ENCODE data around the gene PCED1A. TPM values are rescaled to one million over a fixed set of nuclear protein-coding genes. Genes with fewer than 3 reads are reported as not detected.

The PCED1A gene
- total RNA-seq, 1 donor from 2014 or later: 37.3 TPM

- Mint-ChIP-seq H3K27me3 (ENCODE audit: low read depth) (no peaks in the 10 kb centered on the region), H3K4me3 (ENCODE audit: unreplicated experiment) (no peak overlapping the region), H3K9me3 (ENCODE audit: low read depth) (no peaks in the 10 kb centered on the region), H3K4me1 (ENCODE audit: low read depth) (peaks cover 45% of the 10 kb centered on the region), H3K36me3 (ENCODE audit: low read depth) (peaks cover 2% of the 10 kb centered on the region), H3K27ac (ENCODE audit: unreplicated experiment) (no peak overlapping the region)
- TF ChIP-seq CTCF (IDR thresholded peaks at IDR 0.05): no peak
- no peak for DNase-seq (ENCODE audit: low spot score)
These were observed 30.6 kb upstream of the PCED1A start for GRCh38 chr20:2871111-2871465.

GRCh38 chr20:2869381-2869780 is 28.9 kb upstream of the PCED1A start:
- Mint-ChIP-seq H3K4me1 (ENCODE audit: low read depth) (peaks cover 30% of the 10 kb centered on the region), H3K36me3 (ENCODE audit: low read depth) (peaks cover 14% of the 10 kb centered on the region), H3K4me3 (ENCODE audit: unreplicated experiment) (no peak overlapping the region), H3K27me3 (ENCODE audit: low read depth) (no peaks in the 10 kb centered on the region), H3K27ac (ENCODE audit: unreplicated experiment) (no peak overlapping the region), H3K9me3 (ENCODE audit: low read depth) (no peaks in the 10 kb centered on the region)
- no peak for DNase-seq (ENCODE audit: low spot score)
- TF ChIP-seq CTCF (IDR thresholded peaks at IDR 0.05): no peak

GRCh38 chr20:2867081-2867864 is 26.8 kb upstream of the PCED1A start:
- Mint-ChIP-seq H3K27ac (ENCODE audit: unreplicated experiment) (no peak overlapping the region), H3K9me3 (ENCODE audit: low read depth) (no peaks in the 10 kb centered on the region), H3K4me1 (ENCODE audit: low read depth) (peaks cover 24% of the 10 kb centered on the region), H3K27me3 (ENCODE audit: low read depth) (no peaks in the 10 kb centered on the region), H3K4me3 (ENCODE audit: unreplicated experiment) (no peak overlapping the region), H3K36me3 (ENCODE audit: low read depth) (peaks cover 17% of the 10 kb centered on the region)
- TF ChIP-seq CTCF (IDR thresholded peaks at IDR 0.05): no peak
- DNase-seq (ENCODE audit: low spot score): no peak

- H3K27me3 Mint-ChIP-seq (ENCODE audit: low read depth): no peaks in the 10 kb centered on the region
- peaks cover 20% of the 10 kb centered on the region for H3K36me3 Mint-ChIP-seq (ENCODE audit: low read depth)
- no peak overlapping the region for H3K27ac Mint-ChIP-seq (ENCODE audit: unreplicated experiment)
- H3K4me3 Mint-ChIP-seq (ENCODE audit: unreplicated experiment): no peak overlapping the region
- TF ChIP-seq CTCF (IDR thresholded peaks at IDR 0.05): no peak
- H3K9me3 Mint-ChIP-seq (ENCODE audit: low read depth): no peaks in the 10 kb centered on the region
- DNase-seq (ENCODE audit: low spot score): no peak
- H3K4me1 Mint-ChIP-seq (ENCODE audit: low read depth): peaks cover 19% of the 10 kb centered on the region
These were observed 25.8 kb upstream of the PCED1A start for GRCh38 chr20:2866236-2866635.

GRCh38 chr20:2865630-2866029 is 25.2 kb upstream of the PCED1A start:
- no peak for DNase-seq (ENCODE audit: low spot score)
- Mint-ChIP-seq H3K4me1 (ENCODE audit: low read depth) (peaks cover 13% of the 10 kb centered on the region), H3K4me3 (ENCODE audit: unreplicated experiment) (no peak overlapping the region), H3K9me3 (ENCODE audit: low read depth) (no peaks in the 10 kb centered on the region), H3K27me3 (ENCODE audit: low read depth) (no peaks in the 10 kb centered on the region), H3K27ac (ENCODE audit: unreplicated experiment) (no peak overlapping the region), H3K36me3 (ENCODE audit: low read depth) (peaks cover 24% of the 10 kb centered on the region)
- no peak for TF ChIP-seq CTCF (IDR thresholded peaks at IDR 0.05)
